Astrocyte (in vitro differentiated cells and primary cell): ENCODE data around the gene KLK10. TPM values are rescaled to one million over a fixed set of nuclear protein-coding genes. Genes with fewer than 3 reads are reported as not detected.

Experiments used
- DNase-seq: peaks from one replicate; pipeline ENCODE4 v3.0.0-alpha.2; 2010; ENCODE audit warnings: low read depth
- FAIRE-seq: peaks from 2 replicates; lab custom pipeline; 2011; peaks lifted over from hg19 to GRCh38; lab: Jason Lieb, UNC
- H2AFZ ChIP-seq: 2 replicates; pipeline ENCODE4 v1.6.0; 2012; ENCODE audit warnings: low read depth, low read length, inconsistent platforms
- H3K27ac ChIP-seq: 2 replicates; pipeline ENCODE4 v1.5.1; 2011; ENCODE audit warnings: low read depth, low read length, inconsistent platforms
- H3K27me3 ChIP-seq: 2 replicates; pipeline ENCODE4 v1.6.0; 2011; ENCODE audit warnings: low read length, inconsistent platforms; ENCODE audit not compliant: insufficient read depth
- H3K36me3 ChIP-seq: 2 replicates; pipeline ENCODE4 v1.5.1; 2011; ENCODE audit warnings: low read length, inconsistent platforms; ENCODE audit not compliant: insufficient read depth
- H3K4me1 ChIP-seq: 2 replicates; pipeline ENCODE4 v1.5.1; 2011; ENCODE audit warnings: low read length, inconsistent platforms; ENCODE audit not compliant: insufficient read depth
- H3K4me2 ChIP-seq: 2 replicates; pipeline ENCODE4 v1.6.0; 2012; ENCODE audit warnings: low read length, inconsistent platforms
- H3K4me3 ChIP-seq: 2 replicates; pipeline ENCODE4 v1.5.1; 2011; ENCODE audit warnings: low read depth, mild to moderate bottlenecking, low read length, inconsistent platforms; ENCODE audit not compliant: insufficient read depth
- H3K79me2 ChIP-seq: 2 replicates; pipeline ENCODE4 v1.6.0; 2012; ENCODE audit warnings: mild to moderate bottlenecking, low read length, inconsistent platforms; ENCODE audit not compliant: insufficient read depth
- H3K9ac ChIP-seq: 2 replicates; pipeline ENCODE4 v1.6.0; 2012; ENCODE audit warnings: mild to moderate bottlenecking, low read length, inconsistent platforms
- H3K9me3 ChIP-seq: 2 replicates; pipeline ENCODE4 v1.5.1; 2012; ENCODE audit warnings: low read depth, mild to moderate bottlenecking, low read length, inconsistent platforms; ENCODE audit not compliant: insufficient read depth
- H4K20me1 ChIP-seq: 2 replicates; pipeline ENCODE4 v1.6.0; 2012; ENCODE audit warnings: low read length, inconsistent platforms; ENCODE audit not compliant: insufficient read depth
- H3K27ac Mint-ChIP-seq: one replicate; pipeline ENCODE4 v1.8.0; 2021; ENCODE audit warnings: mild to moderate bottlenecking, mixed read lengths; ENCODE audit not compliant: unreplicated experiment
- H3K27me3 Mint-ChIP-seq: one replicate; pipeline ENCODE4 v1.8.0; 2021; ENCODE audit warnings: low read depth, mixed read lengths; ENCODE audit not compliant: unreplicated experiment
- H3K36me3 Mint-ChIP-seq: one replicate; pipeline ENCODE4 v1.8.0; 2021; ENCODE audit warnings: low read depth, mixed read lengths; ENCODE audit not compliant: unreplicated experiment
- H3K4me1 Mint-ChIP-seq: one replicate; pipeline ENCODE4 v1.8.0; 2021; ENCODE audit warnings: low read depth, mixed read lengths; ENCODE audit not compliant: unreplicated experiment
- H3K4me3 Mint-ChIP-seq: one replicate; pipeline ENCODE4 v1.8.0; 2021; ENCODE audit warnings: mild to moderate bottlenecking, moderate library complexity, mixed read lengths; ENCODE audit not compliant: unreplicated experiment
- H3K9me3 Mint-ChIP-seq: one replicate; pipeline ENCODE4 v1.8.0; 2021; ENCODE audit warnings: mild to moderate bottlenecking, mixed read lengths; ENCODE audit not compliant: unreplicated experiment
- CTCF ChIP-seq: IDR thresholded peaks from 2 replicates; pipeline ENCODE4 v1.5.1; 2011; ENCODE audit warnings: low read depth, mild to moderate bottlenecking, inconsistent platforms, low read length, moderate library complexity; ENCODE audit not compliant: insufficient read depth
- EZH2 ChIP-seq: IDR thresholded peaks from 2 replicates; pipeline ENCODE4 v1.6.1; 2012; ENCODE audit warnings: mild to moderate bottlenecking, low read length, inconsistent platforms; ENCODE audit not compliant: insufficient read depth
- total RNA-seq: library from RNA; stranded (reverse); gene quantifications from 2 replicates; pipeline ENCODE4 v1.2.1, GENCODE V29; 2021

The KLK10 gene
- total RNA-seq, 1 donor from 2014 or later, result 0.30 TPM

- no peak overlapping the region for H3K4me2 ChIP-seq
- H2AFZ ChIP-seq, result no peak overlapping the region
- Mint-ChIP-seq H3K27ac (no peak overlapping the region), H3K9me3 (peaks cover 1% of the 10 kb centered on the region), H3K4me1 (no peaks in the 10 kb centered on the region), H3K27me3 (peaks cover 19% of the 10 kb centered on the region), H3K4me3 (no peak overlapping the region), H3K36me3 (no peaks in the 10 kb centered on the region)
- H3K4me3 ChIP-seq, result no peak overlapping the region
- no peaks in the 10 kb centered on the region for H3K27me3 ChIP-seq
- no peaks in the 10 kb centered on the region for H3K9me3 ChIP-seq
- H4K20me1 ChIP-seq, result no peaks in the 10 kb centered on the region
- DNase-seq, result no peak
- no peaks in the 10 kb centered on the region for H3K4me1 ChIP-seq
- H3K9ac ChIP-seq, result no peak overlapping the region
- no peak for TF ChIP-seq EZH2
- no peak for TF ChIP-seq CTCF
- FAIRE-seq, result no peak
- H3K27ac ChIP-seq, result no peak overlapping the region
- no peaks in the 10 kb centered on the region for H3K79me2 ChIP-seq
- H3K36me3 ChIP-seq, result no peaks in the 10 kb centered on the region
Observed at GRCh38 chr19:51036519-51036918, 17.0 kb upstream of the KLK10 start.

- H3K9me3 ChIP-seq, result no peaks in the 10 kb centered on the region
- no peaks in the 10 kb centered on the region for H4K20me1 ChIP-seq
- H3K9ac ChIP-seq, result no peak within 1 kb of the TSS
- H3K4me1 ChIP-seq, result no peaks in the 10 kb centered on the region
- no peak within 1 kb of the TSS for H3K4me2 ChIP-seq
- peaks cover 7% of the 10 kb centered on the region for H3K9me3 Mint-ChIP-seq
- no peak within 1 kb of the TSS for H3K4me3 ChIP-seq
- no peak within 1 kb of the TSS for H3K27ac ChIP-seq
- no peak for TF ChIP-seq CTCF
- TF ChIP-seq EZH2, result no peak
- no peak within 1 kb of the TSS for H2AFZ ChIP-seq
- H3K27me3 ChIP-seq, result no peaks in the 10 kb centered on the region
- H3K4me1 Mint-ChIP-seq, result no peaks in the 10 kb centered on the region
- no peak for FAIRE-seq
- H3K27ac Mint-ChIP-seq, result no peak within 1 kb of the TSS
- no peaks in the 10 kb centered on the region for H3K36me3 Mint-ChIP-seq
- no peak for DNase-seq
- H3K36me3 ChIP-seq, result no peaks in the 10 kb centered on the region
- H3K79me2 ChIP-seq, result no peaks in the 10 kb centered on the region
- H3K27me3 Mint-ChIP-seq, result peaks cover 20% of the 10 kb centered on the region
- no peak within 1 kb of the TSS for H3K4me3 Mint-ChIP-seq
Observed at GRCh38 chr19:51034704-51035103, 15.2 kb upstream of the KLK10 start, which contains the start of gene KLK12. Gene KLK12, minus strand, starts transcription at chr19:51035002. Its CDS starts 381 bp downstream, at chr19:51034621.

- no peaks in the 10 kb centered on the region for H3K36me3 Mint-ChIP-seq
- H3K27ac ChIP-seq, result no peak overlapping the region
- H3K9ac ChIP-seq, result no peak overlapping the region
- H3K27me3 ChIP-seq, result no peaks in the 10 kb centered on the region
- no peak overlapping the region for H3K4me3 Mint-ChIP-seq
- H3K79me2 ChIP-seq, result no peaks in the 10 kb centered on the region
- H3K4me1 ChIP-seq, result no peaks in the 10 kb centered on the region
- H3K9me3 Mint-ChIP-seq, result peaks cover 7% of the 10 kb centered on the region
- no peak for DNase-seq
- no peaks in the 10 kb centered on the region for H3K36me3 ChIP-seq
- FAIRE-seq, result no peak
- TF ChIP-seq EZH2 (no peak), CTCF (no peak)
- H3K27ac Mint-ChIP-seq, result no peak overlapping the region
- no peak overlapping the region for H2AFZ ChIP-seq
- no peaks in the 10 kb centered on the region for H3K4me1 Mint-ChIP-seq
- no peak overlapping the region for H3K4me2 ChIP-seq
- peaks cover 39% of the 10 kb centered on the region for H3K27me3 Mint-ChIP-seq
- no peaks in the 10 kb centered on the region for H3K9me3 ChIP-seq
- no peaks in the 10 kb centered on the region for H4K20me1 ChIP-seq
- H3K4me3 ChIP-seq, result no peak overlapping the region
Observed at GRCh38 chr19:51031880-51032225, 12.3 kb upstream of the KLK10 start.
